ENCODE results near the gene TRAPPC10. TPM values are rescaled to one million over a fixed set of nuclear protein-coding genes. Genes with fewer than 3 reads are reported as not detected.
A peak's percentile ranks its signal among the peaks of the same experiment; 100 is the strongest.

The TRAPPC10 gene
- total RNA-seq, 1 donor from 2014 or later: 16.8 TPM

DNA sequence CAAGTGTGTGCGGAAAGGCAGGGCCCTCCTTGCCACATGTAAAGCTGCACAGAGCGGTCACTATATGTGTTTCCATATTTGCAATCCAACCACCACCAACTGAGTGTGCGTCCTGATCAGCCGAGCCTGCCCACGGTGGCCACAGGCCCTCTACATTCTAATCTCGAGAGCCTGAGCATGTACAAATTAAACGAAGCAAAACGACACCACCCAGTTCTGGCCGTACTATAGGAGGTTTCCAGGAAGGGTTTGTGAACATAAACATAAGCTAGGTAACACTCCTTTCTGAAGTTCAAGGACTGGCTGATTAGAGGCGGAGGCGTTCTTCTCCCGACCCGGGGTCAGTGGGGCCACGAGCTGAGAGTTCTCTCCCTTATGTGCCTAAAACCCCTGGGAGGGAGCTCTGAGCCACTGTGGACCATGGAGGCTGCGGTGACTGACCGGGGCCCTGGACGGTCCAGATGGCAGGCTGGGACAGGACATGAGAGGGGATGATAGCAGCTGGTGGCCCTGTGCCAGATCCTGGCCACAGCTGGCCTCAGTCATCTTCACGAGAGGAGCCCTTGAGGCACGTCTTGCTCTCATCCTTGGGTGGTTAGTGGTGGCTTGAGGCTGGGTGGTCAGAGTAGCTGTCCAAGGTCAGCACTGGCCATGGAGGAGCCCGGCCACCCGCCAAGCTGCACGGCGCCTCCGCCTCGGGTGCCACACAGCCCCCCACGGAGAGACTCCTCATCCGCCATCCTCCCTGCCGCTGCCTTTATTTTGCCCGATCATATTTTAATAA, 39.1 kb upstream of the TRAPPC10 start:
- no peak for FAIRE-seq
- peaks cover 13% of the 10 kb centered on the region for H3K36me3 ChIP-seq (ENCODE audit: control insufficient read depth, insufficient read depth, low read length)

DNA sequence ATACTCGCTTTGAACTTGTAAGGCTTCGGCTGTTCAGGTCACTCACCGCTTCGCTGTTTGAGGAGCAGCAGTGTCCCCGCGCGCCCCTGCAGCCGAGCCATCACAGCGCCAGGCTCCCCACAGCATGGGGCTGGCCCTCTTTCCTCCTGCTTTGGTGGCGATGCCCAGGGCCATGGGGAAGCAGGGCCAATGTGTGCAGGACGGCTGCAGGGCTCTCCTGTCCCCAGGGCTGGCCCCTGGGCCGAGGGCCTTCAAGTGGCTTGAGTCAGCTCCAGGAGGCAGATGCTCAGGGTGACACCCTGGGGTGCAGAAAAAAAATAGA, 38.5 kb upstream of the TRAPPC10 start:
- DNase-seq (ENCODE audit: low read depth) (no peak), FAIRE-seq (no peak)
- no peaks in the 10 kb centered on the region for H3K27me3 ChIP-seq (ENCODE audit: control insufficient read depth, insufficient read depth, low read length)
- TF ChIP-seq, protein P1, sequence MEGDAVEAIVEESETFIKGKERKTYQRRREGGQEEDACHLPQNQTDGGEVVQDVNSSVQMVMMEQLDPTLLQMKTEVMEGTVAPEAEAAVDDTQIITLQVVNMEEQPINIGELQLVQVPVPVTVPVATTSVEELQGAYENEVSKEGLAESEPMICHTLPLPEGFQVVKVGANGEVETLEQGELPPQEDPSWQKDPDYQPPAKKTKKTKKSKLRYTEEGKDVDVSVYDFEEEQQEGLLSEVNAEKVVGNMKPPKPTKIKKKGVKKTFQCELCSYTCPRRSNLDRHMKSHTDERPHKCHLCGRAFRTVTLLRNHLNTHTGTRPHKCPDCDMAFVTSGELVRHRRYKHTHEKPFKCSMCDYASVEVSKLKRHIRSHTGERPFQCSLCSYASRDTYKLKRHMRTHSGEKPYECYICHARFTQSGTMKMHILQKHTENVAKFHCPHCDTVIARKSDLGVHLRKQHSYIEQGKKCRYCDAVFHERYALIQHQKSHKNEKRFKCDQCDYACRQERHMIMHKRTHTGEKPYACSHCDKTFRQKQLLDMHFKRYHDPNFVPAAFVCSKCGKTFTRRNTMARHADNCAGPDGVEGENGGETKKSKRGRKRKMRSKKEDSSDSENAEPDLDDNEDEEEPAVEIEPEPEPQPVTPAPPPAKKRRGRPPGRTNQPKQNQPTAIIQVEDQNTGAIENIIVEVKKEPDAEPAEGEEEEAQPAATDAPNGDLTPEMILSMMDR (IDR thresholded peaks at IDR 0.05; ENCODE audit: insufficient read depth, low read length, severe bottlenecking): no peak
- peaks cover 13% of the 10 kb centered on the region for H3K36me3 ChIP-seq (ENCODE audit: control insufficient read depth, insufficient read depth, low read length)
- H3K4me3 ChIP-seq (ENCODE audit: low read depth, low read length): no peak overlapping the region

More for the DNA sequence above, 39.1 kb upstream of the TRAPPC10 start:
- H3K4me3 ChIP-seq (ENCODE audit: low read depth, low read length): no peak overlapping the region
- TF ChIP-seq, protein P1 (IDR thresholded peaks at IDR 0.05; ENCODE audit: insufficient read depth, low read length, severe bottlenecking): no peak
- no peaks in the 10 kb centered on the region for H3K27me3 ChIP-seq (ENCODE audit: control insufficient read depth, insufficient read depth, low read length)
- no peak for DNase-seq (ENCODE audit: low read depth)

DNA sequence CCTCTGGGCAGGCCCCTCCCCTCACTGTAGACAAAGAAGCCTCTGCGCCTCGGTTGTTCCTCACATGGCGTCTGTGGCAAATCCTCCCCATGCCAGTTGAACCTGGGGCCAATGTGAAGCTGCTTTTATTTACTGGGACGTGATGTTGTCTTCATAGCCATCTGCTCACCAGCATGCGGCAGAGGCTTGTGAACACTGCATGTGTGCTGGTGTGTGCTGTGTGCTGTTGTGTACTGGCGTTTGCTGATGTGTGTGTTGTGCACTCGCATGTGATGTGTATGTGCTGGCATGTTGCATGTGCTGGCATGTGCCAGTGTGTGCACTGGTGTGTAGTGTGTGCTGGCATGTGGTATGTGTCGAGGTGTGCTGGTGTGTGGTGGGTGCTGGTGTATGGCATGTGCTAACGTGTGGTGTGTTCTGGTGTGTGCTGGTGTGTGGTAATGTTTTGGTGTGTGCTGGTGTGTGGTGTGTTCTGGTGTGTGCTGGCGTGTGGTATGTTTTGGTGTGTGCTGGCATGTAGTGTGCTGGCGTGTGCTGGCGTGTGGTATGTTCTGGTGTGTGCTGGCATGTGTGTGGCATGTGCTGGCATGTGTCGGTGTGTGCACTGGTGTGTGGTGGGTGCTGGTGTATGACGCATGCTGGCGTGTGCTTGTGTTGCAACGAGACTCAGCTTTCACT, 37.2 kb upstream of the TRAPPC10 start:
- Histone ChIP-seq H3K36me3 (ENCODE audit: control insufficient read depth, insufficient read depth, low read length) (peaks cover 6% of the 10 kb centered on the region), H3K4me3 (ENCODE audit: low read depth, low read length) (no peak overlapping the region), H3K27me3 (ENCODE audit: control insufficient read depth, insufficient read depth, low read length) (no peaks in the 10 kb centered on the region)
- peak; percentile 98 for FAIRE-seq
- TF ChIP-seq, protein P1 (IDR thresholded peaks at IDR 0.05; ENCODE audit: insufficient read depth, low read length, severe bottlenecking): no peak
- peak; percentile 31 for DNase-seq (ENCODE audit: low read depth)

DNA sequence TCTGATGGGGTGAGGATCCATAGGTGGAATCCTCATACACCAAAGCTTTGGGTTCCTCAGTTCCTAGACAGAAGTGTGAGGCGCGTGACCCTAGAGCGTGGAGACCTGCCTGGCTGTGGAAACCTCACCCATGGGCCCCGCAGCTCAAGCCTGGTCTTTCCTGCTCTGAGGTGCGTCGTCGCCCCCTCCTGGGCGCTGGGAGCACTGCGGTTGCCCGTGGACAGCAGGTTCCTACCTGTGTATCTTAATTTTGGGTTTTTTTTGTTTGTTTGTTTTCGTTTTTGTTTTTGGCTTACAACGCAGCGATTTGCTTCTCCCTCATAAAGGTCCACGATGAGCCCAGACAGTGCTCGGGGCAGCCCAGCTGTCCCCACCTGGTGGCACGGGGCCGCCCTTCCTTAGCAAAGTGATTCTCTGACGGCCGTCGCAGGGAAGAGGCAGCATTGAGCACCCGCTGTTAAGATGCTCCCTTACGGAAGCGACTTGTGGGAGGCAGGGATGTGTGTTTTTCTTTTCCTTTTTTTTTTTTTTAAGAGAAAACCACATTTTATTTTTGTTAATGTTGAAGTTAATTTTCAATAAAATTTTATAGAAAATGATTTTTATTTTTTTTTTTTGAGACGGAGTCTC, 36.5 kb upstream of the TRAPPC10 start:
- peaks cover 6% of the 10 kb centered on the region for H3K36me3 ChIP-seq (ENCODE audit: control insufficient read depth, insufficient read depth, low read length)
- peak; percentile 44 for DNase-seq (ENCODE audit: low read depth)
- TF ChIP-seq, protein P1 (IDR thresholded peaks at IDR 0.05; ENCODE audit: insufficient read depth, low read length, severe bottlenecking): peak; percentile 97
- H3K27me3 ChIP-seq (ENCODE audit: control insufficient read depth, insufficient read depth, low read length): no peaks in the 10 kb centered on the region
- no peak overlapping the region for H3K4me3 ChIP-seq (ENCODE audit: low read depth, low read length)
- peak; percentile 47 for FAIRE-seq

DNA sequence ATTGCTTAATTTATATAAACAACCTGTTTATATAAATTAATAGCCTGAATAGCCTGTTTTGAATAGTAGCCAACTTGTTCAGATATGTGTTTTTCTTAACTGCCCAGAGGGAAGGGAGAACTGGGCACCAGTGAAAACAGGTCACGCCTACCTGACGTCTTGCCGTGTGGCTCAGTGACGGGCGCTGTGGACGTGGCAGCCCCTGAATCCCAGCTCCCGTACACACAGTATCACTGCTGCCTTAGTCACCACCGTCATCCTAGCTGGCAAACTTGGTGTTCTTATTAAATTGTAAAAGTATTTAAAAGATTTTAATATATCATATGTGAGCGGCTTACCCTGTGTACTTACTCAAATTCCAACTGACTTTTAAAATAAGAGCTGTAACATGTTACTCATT, 35.4 kb upstream of the TRAPPC10 start:
- DNase-seq (ENCODE audit: low read depth): no peak
- Histone ChIP-seq H3K4me3 (ENCODE audit: low read depth, low read length) (no peak overlapping the region), H3K36me3 (ENCODE audit: control insufficient read depth, insufficient read depth, low read length) (peaks cover 3% of the 10 kb centered on the region), H3K27me3 (ENCODE audit: control insufficient read depth, insufficient read depth, low read length) (no peaks in the 10 kb centered on the region)
- FAIRE-seq: no peak
- TF ChIP-seq, protein P1 (IDR thresholded peaks at IDR 0.05; ENCODE audit: insufficient read depth, low read length, severe bottlenecking): no peak
